ENCODE measurements around the gene BPIFA1.

The BPIFA1 gene

GRCh38 chr20:33239979-33240736 is 4.4 kb downstream of the BPIFA1 start:
- DNase-seq (ENCODE audit: low read depth, low spot score), result no peak

DNA sequence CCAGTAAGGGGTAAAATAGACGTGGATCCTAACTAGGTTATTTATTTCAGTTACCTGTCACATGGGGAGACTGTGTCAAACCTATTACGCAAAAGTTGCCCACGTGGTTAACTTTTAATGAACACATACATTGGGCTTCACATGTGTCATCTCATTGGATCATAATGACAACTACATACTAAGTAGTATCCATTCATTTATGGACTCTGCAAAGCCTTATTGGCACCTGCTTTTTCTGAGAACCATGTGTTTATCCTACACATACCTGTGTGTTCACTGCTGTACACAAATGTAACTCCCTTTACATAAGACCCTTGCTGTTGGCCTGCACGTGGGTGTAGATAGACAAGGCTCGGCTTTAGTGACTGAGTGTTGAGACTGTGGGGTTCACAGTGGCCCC is 5.1 kb downstream of the BPIFA1 start:
- no peak for DNase-seq (ENCODE audit: low read depth, low spot score)

DNA sequence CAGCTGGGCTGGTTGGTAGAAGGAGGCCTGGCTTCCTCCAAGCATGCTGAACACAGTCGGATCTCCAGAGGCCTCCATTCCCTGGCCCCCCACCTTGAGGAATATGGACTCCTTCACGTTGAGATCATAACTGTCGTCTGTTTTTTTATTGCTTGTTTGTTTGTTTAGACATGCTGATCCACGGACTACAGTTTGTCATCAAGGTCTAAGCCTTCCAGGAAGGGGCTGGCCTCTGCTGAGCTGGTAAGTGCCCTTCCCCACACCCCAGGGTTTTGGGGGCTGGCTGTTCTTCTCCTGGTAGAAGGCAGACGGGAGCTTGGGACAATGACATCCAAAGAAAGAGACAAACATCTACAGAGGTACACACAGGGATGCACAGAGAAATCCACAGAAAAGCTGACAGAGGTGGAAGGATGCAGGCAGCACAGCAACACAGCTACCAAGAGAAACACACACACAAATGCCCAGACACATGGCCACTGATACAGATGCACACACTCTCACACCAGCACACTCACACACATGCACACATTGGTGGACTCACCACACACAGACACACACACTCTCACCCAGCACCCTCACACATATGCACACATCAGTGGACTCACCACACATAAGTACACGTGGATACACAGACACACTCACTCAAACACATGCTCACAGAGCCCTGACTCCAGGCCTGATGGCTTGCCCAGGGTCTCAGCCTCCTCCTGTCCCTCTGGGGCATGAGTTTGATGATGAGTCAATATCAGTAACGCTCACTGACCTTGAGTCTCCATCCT is 6.7 kb downstream of the BPIFA1 start:
- DNase-seq (ENCODE audit: low read depth, low spot score), result no peak

GRCh38 chr20:33246077-33246476 is 10.3 kb downstream of the BPIFA1 start:
- DNase-seq (ENCODE audit: low read depth, low spot score), result no peak

DNA sequence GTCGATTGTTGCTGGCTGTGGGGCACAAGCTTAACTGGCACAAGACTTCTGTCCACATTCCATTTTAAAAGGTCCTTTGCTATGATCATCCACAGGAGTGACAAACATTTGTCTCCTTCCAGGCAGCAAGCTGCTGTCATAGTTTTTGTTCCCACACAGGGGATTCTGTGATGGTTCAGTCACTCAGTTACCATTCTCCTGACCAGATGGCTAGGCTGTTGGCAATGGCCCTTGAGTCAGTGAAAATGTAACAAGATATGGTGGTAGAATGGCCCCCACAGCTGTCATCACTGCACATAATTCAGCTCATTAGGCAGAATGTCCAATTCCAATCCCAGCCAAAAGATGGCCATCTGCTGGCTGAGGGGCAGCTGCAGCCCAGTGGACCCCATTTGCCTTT is 13.7 kb downstream of the BPIFA1 start:
- no peak for DNase-seq (ENCODE audit: low read depth, low spot score)

- no peak for DNase-seq (ENCODE audit: low read depth, low spot score)
Observed at GRCh38 chr20:33250666-33251065, 14.9 kb downstream of the BPIFA1 start.

DNA sequence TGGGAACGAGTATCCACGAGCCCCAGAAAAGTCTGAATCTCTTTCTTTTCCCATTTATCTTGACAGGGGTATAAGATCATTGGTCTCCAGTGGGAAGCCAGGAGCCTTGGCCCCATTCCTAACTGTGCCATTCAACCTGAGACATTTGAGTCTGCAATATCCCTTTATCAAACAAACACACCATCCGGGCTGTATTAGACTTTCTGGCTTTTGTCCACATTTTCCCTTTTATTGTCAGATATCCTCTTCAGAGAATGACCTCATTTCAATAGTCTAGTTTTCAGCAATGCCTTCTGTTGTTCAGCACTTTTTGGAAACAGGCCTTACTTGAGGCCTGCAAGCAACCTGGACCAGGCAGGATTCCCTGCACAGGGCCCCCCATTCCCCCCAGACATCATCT is 15.7 kb downstream of the BPIFA1 start:
- no peak for DNase-seq (ENCODE audit: low read depth, low spot score)

DNA sequence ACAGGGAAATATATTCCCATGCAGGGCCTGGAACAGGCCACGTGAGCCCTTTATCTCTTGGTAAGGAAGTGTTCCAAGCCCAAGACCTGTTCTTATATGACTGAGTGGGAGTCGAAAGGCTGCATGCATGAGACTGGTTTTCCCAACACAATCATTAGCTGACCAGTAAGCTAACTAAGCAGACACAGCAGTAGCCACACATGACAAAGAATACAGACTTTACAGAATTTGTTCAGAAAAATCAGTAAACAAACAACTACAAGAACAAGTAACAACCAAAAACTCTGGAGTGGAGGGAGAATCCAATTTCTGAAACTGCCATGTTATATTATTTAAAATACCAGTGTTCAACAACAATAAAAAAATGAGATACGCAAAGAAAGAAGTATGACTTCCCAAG is 16.7 kb downstream of the BPIFA1 start:
- no peak for DNase-seq (ENCODE audit: low read depth, low spot score)

GRCh38 chr20:33255005-33255404 is 19.2 kb downstream of the BPIFA1 start:
- DNase-seq (ENCODE audit: low read depth, low spot score), result no peak

DNA sequence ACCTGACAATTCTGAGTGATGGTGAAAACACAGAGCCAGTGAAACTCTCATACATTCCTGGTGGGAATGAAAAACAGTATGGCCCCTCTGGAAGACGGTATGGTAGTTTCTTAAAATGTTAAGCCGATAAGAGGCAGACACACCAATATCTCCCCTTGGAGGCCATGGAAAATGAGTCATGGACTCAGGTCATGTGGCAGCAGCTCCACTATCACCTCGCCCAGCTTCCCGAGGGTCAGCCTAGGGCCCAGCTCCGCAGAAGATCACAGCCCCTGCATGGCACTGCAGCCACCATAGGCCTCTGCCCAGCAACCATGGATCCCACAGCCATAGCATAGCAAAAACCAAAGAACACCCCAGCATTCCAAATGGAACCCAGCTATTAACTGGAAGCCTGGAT is 21.4 kb downstream of the BPIFA1 start:
- DNase-seq (ENCODE audit: low read depth, low spot score), result no peak

- DNase-seq (ENCODE audit: low read depth, low spot score), result no peak
Observed at GRCh38 chr20:33259371-33259770, 23.6 kb downstream of the BPIFA1 start.

DNA sequence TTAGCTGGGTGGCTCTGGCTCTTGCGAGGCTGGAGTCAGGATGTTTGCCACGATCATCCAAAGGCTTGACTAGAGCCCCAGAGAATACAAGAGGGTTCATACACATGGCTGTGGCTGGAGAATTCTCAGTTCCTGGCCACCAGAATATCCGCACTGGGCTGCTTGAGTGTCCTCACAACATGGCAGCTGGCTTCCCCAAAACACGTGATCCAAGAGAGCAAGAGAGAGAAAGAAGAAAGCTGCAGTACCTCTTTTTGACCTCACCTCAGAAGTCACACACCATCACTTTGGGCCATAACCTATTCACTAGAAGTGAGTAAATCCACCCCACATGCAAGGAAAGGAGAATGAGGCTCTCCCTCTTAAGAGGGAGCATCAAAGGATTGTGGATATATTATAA is 25.7 kb downstream of the BPIFA1 start:
- DNase-seq (ENCODE audit: low read depth, low spot score), result no peak

- peak; percentile 72 for DNase-seq (ENCODE audit: low read depth, low spot score)
Observed at GRCh38 chr20:33262658-33263065, 26.9 kb downstream of the BPIFA1 start.

- no peak for DNase-seq (ENCODE audit: low read depth, low spot score)
Observed at GRCh38 chr20:33263784-33264183, 28.0 kb downstream of the BPIFA1 start.

DNA sequence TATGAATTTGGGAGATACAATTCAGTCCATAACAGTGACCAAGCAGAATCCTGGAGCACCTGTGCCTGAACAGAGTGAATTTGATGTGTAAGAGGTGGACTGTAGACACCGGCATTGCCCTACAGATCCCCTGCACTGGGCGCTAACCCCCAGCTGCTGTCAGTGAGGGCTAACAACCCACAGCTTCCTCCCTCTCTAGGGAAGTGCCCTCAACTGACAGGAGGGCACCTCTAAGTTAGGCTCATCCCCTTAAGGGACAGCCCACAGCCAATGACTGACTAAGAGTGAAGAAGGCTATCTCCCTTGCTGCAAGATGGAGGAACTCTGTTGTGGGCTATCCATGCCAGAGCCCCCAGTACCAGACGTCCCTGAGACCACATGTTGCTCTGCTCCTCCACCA is 31.9 kb downstream of the BPIFA1 start:
- DNase-seq (ENCODE audit: low read depth, low spot score), result no peak

- no peak for DNase-seq (ENCODE audit: low read depth, low spot score)
Observed at GRCh38 chr20:33272155-33272873, 36.5 kb downstream of the BPIFA1 start.

GRCh38 chr20:33273117-33273851 is 37.5 kb downstream of the BPIFA1 start:
- DNase-seq (ENCODE audit: low read depth, low spot score), result peak; percentile 28

DNA sequence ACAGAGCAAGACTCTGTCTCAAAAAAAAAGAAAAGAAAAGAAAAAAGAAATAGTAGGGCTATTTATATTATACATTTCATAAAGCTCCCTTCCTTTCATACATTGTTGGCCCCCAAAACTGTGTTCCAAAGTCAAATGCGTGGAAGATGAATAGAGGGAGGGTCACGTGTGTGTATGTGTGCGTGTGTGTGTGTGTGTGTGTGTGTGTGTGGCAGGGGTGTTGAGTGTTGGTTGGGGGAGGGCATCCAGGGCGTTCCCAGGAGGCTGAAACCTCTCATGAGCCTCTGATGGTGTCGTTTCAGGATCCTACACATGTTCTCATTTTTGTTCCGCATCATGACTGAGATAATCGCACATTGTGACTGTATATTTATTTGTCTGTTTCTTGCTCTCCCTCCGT is 39.4 kb downstream of the BPIFA1 start:
- no peak for DNase-seq (ENCODE audit: low read depth, low spot score)

DNA sequence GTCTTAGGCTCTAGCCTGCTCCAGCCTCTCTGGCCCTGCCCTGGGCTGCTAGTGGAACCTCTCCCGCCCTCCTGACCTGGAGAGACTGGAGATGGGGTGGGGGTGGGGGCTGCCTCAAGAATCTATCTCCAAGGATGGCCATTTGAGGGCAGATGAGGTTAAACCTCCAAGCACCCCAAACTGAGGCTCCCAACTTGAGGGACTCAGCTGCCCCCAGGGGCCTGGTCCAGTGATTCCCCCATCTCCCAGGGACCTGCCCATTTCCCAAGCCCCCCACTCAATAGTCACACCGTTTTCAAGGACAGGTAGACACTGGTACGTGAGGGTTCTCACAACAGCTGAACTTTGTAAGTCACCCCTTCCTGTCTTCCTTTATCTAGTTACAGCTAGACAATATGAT is 40.1 kb downstream of the BPIFA1 start:
- no peak for DNase-seq (ENCODE audit: low read depth, low spot score)

GRCh38 chr20:33276303-33277113 is 40.7 kb downstream of the BPIFA1 start:
- no peak for DNase-seq (ENCODE audit: low read depth, low spot score)

All from astrocyte of the hippocampus (primary cell).